ENCODE measurements around the gene CTNNBL1.

- TF ChIP-seq CTCF (IDR thresholded peaks at IDR 0.05; ENCODE audit: low read depth, low read length) (no peak), POLR2A (IDR thresholded peaks at IDR 0.05; ENCODE audit: extremely low read depth, insufficient read length) (no peak)
These were observed 157.0 kb downstream of the CTNNBL1 start for GRCh38 chr20:37850724-37851355.

All from NB4 (cell line).